Endothelial cell of umbilical vein (primary cell): ENCODE measurements around the gene LEP. TPM values are rescaled to one million over a fixed set of nuclear protein-coding genes. Genes with fewer than 3 reads are reported as not detected.

Source experiments
- BruUV-seq: library from RNA; stranded (reverse); fragments of 400-500 nt; replicated peaks from 2 replicates; lab custom pipeline; 2021; lab: Mats Ljungman, UMichigan
- CTCF ChIA-PET: fragments of 300-600, 350-600 bp; sonication (Branson Sonifier 250); formaldehyde crosslinking; loops from one replicate; lab custom pipeline; 2021; ENCODE audit warnings: antibody characterized with exemption, inconsistent platforms; lab: Charles Lee
- POLR2A ChIA-PET: fragments of 300-600, 350-600 bp; sonication (Branson Sonifier 250); formaldehyde crosslinking; loops from one replicate; lab custom pipeline; 2021; ENCODE audit warnings: antibody characterized with exemption, inconsistent platforms; lab: Charles Lee
- DNase-seq: peaks from one replicate; pipeline ENCODE4 v3.0.0-alpha.2; 2011; ENCODE audit warnings: low read depth, low spot score
- FAIRE-seq: peaks from 2 replicates; lab custom pipeline; 2011; peaks lifted over from hg19 to GRCh38; lab: Jason Lieb, UNC
- H2AFZ ChIP-seq: 2 replicates; pipeline ENCODE4 v1.6.0; 2012; ENCODE audit warnings: low read depth, low read length, control low read depth, inconsistent platforms
- H3K27ac ChIP-seq: 2 replicates; pipeline ENCODE4 v1.5.1; 2011; ENCODE audit warnings: low read depth, mild to moderate bottlenecking, control low read depth, low read length, moderate library complexity; ENCODE audit not compliant: insufficient read depth
- H3K27me3 ChIP-seq, 2 experiments: 2 replicates each; pipeline versions ENCODE4 v1.6.0 to v1.6.1; 2011; ENCODE audit warnings: low read length in 2 of 2, mixed read lengths in 1 of 2; ENCODE audit not compliant: control insufficient read depth in 2 of 2, insufficient read depth in 2 of 2
- H3K36me3 ChIP-seq, 2 experiments: 2 replicates in 1 of 2; 3 replicates in 1 of 2; pipeline ENCODE4 v1.5.1; 2011; ENCODE audit warnings: low read length in 2 of 2, mild to moderate bottlenecking in 1 of 2, moderate library complexity in 1 of 2; ENCODE audit not compliant: control insufficient read depth in 2 of 2, insufficient read depth in 2 of 2; ENCODE audit errors: extremely low read depth in 1 of 2
- H3K4me1 ChIP-seq: 3 replicates; pipeline ENCODE4 v1.5.1; 2011; ENCODE audit warnings: mild to moderate bottlenecking, low read length; ENCODE audit not compliant: control insufficient read depth, insufficient read depth; ENCODE audit errors: extremely low read depth
- H3K4me2 ChIP-seq: 2 replicates; pipeline ENCODE4 v1.6.1; 2011; ENCODE audit warnings: low read length, control low read depth, mixed read lengths; ENCODE audit not compliant: insufficient read depth
- H3K4me3 ChIP-seq, 3 experiments: fragments of 200-600 bp in 1 of 3; sonication (generic), shearing (Covaris generic) in 1 of 3; replicated peaks in 1 of 3; 2 replicates each; pipeline ENCODE4 v1.5.1; 2011 to 2016; ENCODE audit warnings: control low read depth in 3 of 3, low read length in 3 of 3, mild to moderate bottlenecking in 2 of 3, inconsistent platforms in 1 of 3, low read depth in 1 of 3, moderate library complexity in 1 of 3; ENCODE audit not compliant: insufficient read depth in 1 of 3
- H3K79me2 ChIP-seq: 2 replicates; pipeline ENCODE4 v1.6.0; 2012; ENCODE audit warnings: low read length, inconsistent platforms; ENCODE audit not compliant: control insufficient read depth, insufficient read depth
- H3K9ac ChIP-seq: replicated peaks from 2 replicates; pipeline ENCODE3; 2011; ENCODE audit warnings: low read length, control low read depth; ENCODE audit not compliant: insufficient read depth; ENCODE audit errors: extremely low read depth
- H3K9me1 ChIP-seq: replicated peaks from 3 replicates; pipeline ENCODE4 v1.6.0; 2011; ENCODE audit warnings: mild to moderate bottlenecking, low read length; ENCODE audit not compliant: control insufficient read depth, insufficient read depth; ENCODE audit errors: extremely low read depth
- H3K9me3 ChIP-seq: replicated peaks from 2 replicates; pipeline ENCODE4 v1.5.1; 2012; ENCODE audit warnings: low read length, inconsistent platforms; ENCODE audit not compliant: control insufficient read depth, insufficient read depth
- H4K20me1 ChIP-seq: replicated peaks from 2 replicates; pipeline ENCODE3; 2011; ENCODE audit warnings: mild to moderate bottlenecking, low read length; ENCODE audit not compliant: control insufficient read depth, insufficient read depth; ENCODE audit errors: extremely low read depth
- CTCF ChIP-seq, 2 donors: IDR thresholded peaks; 1 replicate in 1 of 2; 2 replicates in 1 of 2; pipeline ENCODE4 v1.5.1; 2011; ENCODE audit warnings: low read length in 2 of 2, mild to moderate bottlenecking in 2 of 2, moderate library complexity in 2 of 2, control low read depth in 1 of 2, inconsistent platforms in 1 of 2, low read depth in 1 of 2; ENCODE audit not compliant: insufficient read depth in 1 of 2; ENCODE audit errors: extremely low read depth in 1 of 2
- EZH2 ChIP-seq: IDR thresholded peaks from 2 replicates; pipeline ENCODE4 v1.6.1; 2012; ENCODE audit warnings: borderline replicate concordance, low read depth, mild to moderate bottlenecking, moderate library complexity, low read length, inconsistent platforms; ENCODE audit not compliant: severe bottlenecking
- FOS ChIP-seq: IDR thresholded peaks from 2 replicates; pipeline ENCODE4 v1.6.1; 2011; ENCODE audit warnings: mild to moderate bottlenecking, low read length, moderate library complexity, borderline replicate concordance; ENCODE audit not compliant: insufficient read depth
- GATA2 ChIP-seq: IDR thresholded peaks from 2 replicates; pipeline ENCODE4 v1.7.0; 2011; ENCODE audit warnings: low read depth, mild to moderate bottlenecking, moderate library complexity, mixed read lengths, low read length; ENCODE audit not compliant: insufficient read length, insufficient read depth
- JUN ChIP-seq: IDR thresholded peaks from 2 replicates; pipeline ENCODE4 v1.6.1; 2011; ENCODE audit warnings: borderline replicate concordance, low read depth; ENCODE audit not compliant: insufficient read length, insufficient read depth
- MAX ChIP-seq: IDR thresholded peaks from 2 replicates; pipeline ENCODE4 v1.6.1; 2011; ENCODE audit not compliant: insufficient read depth, insufficient read length
- MYC ChIP-seq: IDR thresholded peaks from one replicate; pipeline ENCODE4 v1.6.1; 2011; ENCODE audit warnings: mild to moderate bottlenecking, low read depth, low read length
- POLR2A ChIP-seq: IDR thresholded peaks from 2 replicates; pipeline ENCODE4 v1.6.1; 2012; ENCODE audit warnings: low read depth, mild to moderate bottlenecking, control low read depth, low read length
- POLR2AphosphoS5 ChIP-seq: IDR thresholded peaks from 2 replicates; pipeline ENCODE4 v1.6.1; 2012; ENCODE audit warnings: low read depth, mild to moderate bottlenecking, control low read depth, low read length, moderate library complexity; ENCODE audit not compliant: insufficient read depth
- dilution Hi-C: fragments of 300-500 bp; cut with MboI; formaldehyde crosslinking; loops from one replicate; pipeline ENCODE4 v1.15.0; 2019; ENCODE audit warnings: low sequenced_read_pairs; ENCODE audit not compliant: extremely low pct_ligation_motif_present
- intact Hi-C: fragments of 100-400 bp; cut with micrococcal nuclease; formaldehyde crosslinking; loops from one replicate; pipeline ENCODE4 v1.10.0; 2022
- polyA plus RNA-seq, 4 experiments: library from polyadenylated mRNA; depleted of rRNA in 3 of 4; stranded (reverse) in 3 of 4; unstranded in 1 of 4; fragments of >200 nt; gene quantifications; 2 replicates each; pipeline versions ENCODE4 v1.2.1 to v1.2.3, GENCODE V29; 2011 to 2012; ENCODE audit warnings: missing spikeins in 1 of 4
- total RNA-seq: library from RNA; stranded (reverse); gene quantifications from 2 replicates; pipeline ENCODE4 v1.2.3, GENCODE V29; 2021

LEP gene
- total and polyA plus RNA-seq, 2 donors (not counting 3 experiments of a cell fraction or from before 2014, with no cell fraction given), result not detected

GRCh38 chr7:128262273-128263028, 21.4 kb downstream of the LEP start:
- dilution Hi-C loops, result no loop called here
- no peak for FAIRE-seq

More at GRCh38 chr7:128262273-128263028, 21.4 kb downstream of the LEP start:
- ChIA-PET CTCF (no interaction called here), POLR2A (no interaction called here)
- no peaks in the 10 kb centered on the region for H4K20me1 ChIP-seq
- no peak for DNase-seq
- no peak overlapping the region for H3K4me2 ChIP-seq
- intact Hi-C loops, result no loop called here
- H3K27me3 ChIP-seq, result peaks cover 17 to 27% of the 10 kb centered on the region in 2 experiments
- no peak overlapping the region for H3K27ac ChIP-seq
- no peak overlapping the region for H2AFZ ChIP-seq
- TF ChIP-seq POLR2A, result no peak
- no peak for TF ChIP-seq POLR2AphosphoS5
- TF ChIP-seq FOS, result no peak
- no peak for TF ChIP-seq EZH2
- no peak for TF ChIP-seq MAX
- no peak for TF ChIP-seq MYC
- TF ChIP-seq GATA2, result no peak
- TF ChIP-seq CTCF (IDR thresholded peaks at IDR 0.05; ENCODE audit: extremely low read depth in 1 of 2, insufficient read depth in 1 of 2, low read depth in 1 of 2, low read length in 2 of 2), result no peak
- TF ChIP-seq JUN, result no peak
- H3K79me2 ChIP-seq, result no peaks in the 10 kb centered on the region
- H3K9me3 ChIP-seq, result no peaks in the 10 kb centered on the region
- H3K9ac ChIP-seq, result no peak overlapping the region
- H3K4me1 ChIP-seq, result no peaks in the 10 kb centered on the region
- H3K4me3 ChIP-seq, result no peak overlapping the region
- H3K9me1 ChIP-seq, result no peaks in the 10 kb centered on the region
- BruUV-seq, result no TSS peak
- no peaks in the 10 kb centered on the region for H3K36me3 ChIP-seq
